Sigmoid colon (tissue), 7 donors: ENCODE results near the gene SYNJ2. TPM values are rescaled to one million over a fixed set of nuclear protein-coding genes. Genes with fewer than 3 reads are reported as not detected.
A peak's percentile ranks its signal among the peaks of the same experiment; 100 is the strongest.

Source experiments
- DNase-seq: peaks from one replicate; pipeline ENCODE4 v3.0.0-alpha.2; 2019
- H3K27ac ChIP-seq, 4 donors: fragments of 200-600 bp; sonication (generic); one replicate each; pipeline ENCODE4 v1.5.1; 2016 to 2019; ENCODE audit warnings: mild to moderate bottlenecking in 1 of 4
- H3K27me3 ChIP-seq, 3 donors: fragments of 200-600 bp; sonication (generic); one replicate each; pipeline ENCODE4 v1.5.1; 2019; ENCODE audit warnings: mild to moderate bottlenecking in 1 of 3
- H3K36me3 ChIP-seq, 4 donors: fragments of 200-600 bp; sonication (generic); one replicate each; pipeline ENCODE4 v1.5.1; 2016 to 2019
- H3K4me1 ChIP-seq, 4 donors: fragments of 200-600 bp; sonication (generic); one replicate each; pipeline ENCODE4 v1.5.1; 2017 to 2019
- H3K4me3 ChIP-seq, 4 donors: fragments of 200-600 bp; sonication (generic); one replicate each; pipeline ENCODE4 v1.5.1; 2017 to 2019; ENCODE audit warnings: mild to moderate bottlenecking in 2 of 4, moderate library complexity in 1 of 4
- H3K9me3 ChIP-seq, 4 donors: fragments of 200-600 bp in 3 of 4; sonication (generic) in 3 of 4; one replicate each; pipeline versions ENCODE4 v1.5.1 to v1.6.1; 2013 to 2019
- CTCF ChIP-seq, 4 experiments: fragments of 450-650 bp in 3 of 4; fragments of 200-600 bp in 1 of 4; IDR thresholded peaks; one replicate each; pipeline ENCODE4 v1.5.1; 2016 to 2019; ENCODE audit warnings: antibody characterized with exemption in 4 of 4, mild to moderate bottlenecking in 3 of 4, moderate library complexity in 2 of 4
- EP300 ChIP-seq, 4 donors: sonication (generic); formaldehyde crosslinking; IDR thresholded peaks; one replicate each; pipeline ENCODE4 v1.6.1; 2017; ENCODE audit warnings: antibody characterized with exemption in 4 of 4
- POLR2A ChIP-seq, 2 donors: fragments of 450-650 bp; IDR thresholded peaks; one replicate each; pipeline ENCODE4 v1.6.1; 2016; ENCODE audit warnings: antibody characterized with exemption in 2 of 2, mild to moderate bottlenecking in 2 of 2, moderate library complexity in 2 of 2
- POLR2AphosphoS5 ChIP-seq, 4 donors: sonication (generic); formaldehyde crosslinking; IDR thresholded peaks; one replicate each; pipeline ENCODE4 v1.6.1; 2017; ENCODE audit warnings: antibody characterized with exemption in 4 of 4
- WGBS, 2 donors: extraction: QIAGEN DNeasy Blood & Tissue Kit; methylation state at CpG; one replicate each; pipeline ENCODE4 v1.1.7; 2013; 5-methylcytosine and 5-hydroxymethylcytosine counted together
- intact Hi-C: fragments of 100-400 bp; cut with DNase I; formaldehyde crosslinking; loops from one replicate; pipeline ENCODE4 v1.15.1; 2023
- polyA plus RNA-seq, 3 donors: library from polyadenylated mRNA; stranded (reverse); fragments of 200-250 nt; gene quantifications; one replicate each; pipeline ENCODE4 v1.2.3, GENCODE V29; 2013
- total RNA-seq, 4 donors: library from RNA; depleted of rRNA; stranded (reverse); fragments of >200 nt; gene quantifications; one replicate each; pipeline ENCODE4 v1.1.0, GENCODE V29; 2016
- donor health status: healthy with polysubstance abuse.
- donor health status: Bipolar disorder and iron deficiency.
- donor health status: healthy.

SYNJ2 gene
- total and polyA plus RNA-seq, 7 donors = 8.7 to 22.9 (median 12.9) TPM

- WGBS, 2 donors = 38 to 72% methylated on average over 6 of the region's 6 CpGs
- H3K27ac ChIP-seq = peak overlapping the region; percentile 77 to 90 (median 82)
- intact Hi-C loops = no loop called here
- no peak for DNase-seq
- TF ChIP-seq POLR2A (IDR thresholded peaks at IDR 0.05) (no peak), POLR2AphosphoS5 (IDR thresholded peaks at IDR 0.05) (no peak), CTCF (IDR thresholded peaks at IDR 0.05) (no peak), EP300 (IDR thresholded peaks at IDR 0.05) (no peak)
- H3K27me3 ChIP-seq = no peaks in the 10 kb centered on the region
- no peak overlapping the region for H3K4me3 ChIP-seq
- no peaks in the 10 kb centered on the region for H3K36me3 ChIP-seq
- H3K4me1 ChIP-seq = peaks cover 0 to 65% (median 48%) of the 10 kb centered on the region in 4 donors
- H3K9me3 ChIP-seq = no peaks in the 10 kb centered on the region
These were observed 20.7 kb downstream of the SYNJ2 start for GRCh38 chr6:158002249-158002950.

- DNase-seq = peak; percentile 87
- H3K4me1 ChIP-seq = peaks cover 0 to 69% (median 53%) of the 10 kb centered on the region in 4 donors
- 49 to 53% methylated on average over 15 of the region's 15 CpGs for WGBS, 2 donors
- no peaks in the 10 kb centered on the region for H3K9me3 ChIP-seq
- intact Hi-C loops = loop anchor here (1.0 kb wide), 1 partner anchor 34 kb away; no protein-coding TSS in a partner anchor
- H3K36me3 ChIP-seq = no peaks in the 10 kb centered on the region
- no peaks in the 10 kb centered on the region for H3K27me3 ChIP-seq
- H3K27ac ChIP-seq = peak overlapping the region; percentile 77 to 90 (median 82)
- H3K4me3 ChIP-seq = no peak overlapping the region
- TF ChIP-seq POLR2A (IDR thresholded peaks at IDR 0.05) = no peak
- TF ChIP-seq POLR2AphosphoS5 (IDR thresholded peaks at IDR 0.05) = peak; percentile 6 to 70 (median 28)
- TF ChIP-seq EP300 (IDR thresholded peaks at IDR 0.05) = peak in 1 of 4 donors; percentile 43
- no peak for TF ChIP-seq CTCF (IDR thresholded peaks at IDR 0.05)
These were observed 21.5 kb downstream of the SYNJ2 start for GRCh38 chr6:158002951-158003853.

DNA sequence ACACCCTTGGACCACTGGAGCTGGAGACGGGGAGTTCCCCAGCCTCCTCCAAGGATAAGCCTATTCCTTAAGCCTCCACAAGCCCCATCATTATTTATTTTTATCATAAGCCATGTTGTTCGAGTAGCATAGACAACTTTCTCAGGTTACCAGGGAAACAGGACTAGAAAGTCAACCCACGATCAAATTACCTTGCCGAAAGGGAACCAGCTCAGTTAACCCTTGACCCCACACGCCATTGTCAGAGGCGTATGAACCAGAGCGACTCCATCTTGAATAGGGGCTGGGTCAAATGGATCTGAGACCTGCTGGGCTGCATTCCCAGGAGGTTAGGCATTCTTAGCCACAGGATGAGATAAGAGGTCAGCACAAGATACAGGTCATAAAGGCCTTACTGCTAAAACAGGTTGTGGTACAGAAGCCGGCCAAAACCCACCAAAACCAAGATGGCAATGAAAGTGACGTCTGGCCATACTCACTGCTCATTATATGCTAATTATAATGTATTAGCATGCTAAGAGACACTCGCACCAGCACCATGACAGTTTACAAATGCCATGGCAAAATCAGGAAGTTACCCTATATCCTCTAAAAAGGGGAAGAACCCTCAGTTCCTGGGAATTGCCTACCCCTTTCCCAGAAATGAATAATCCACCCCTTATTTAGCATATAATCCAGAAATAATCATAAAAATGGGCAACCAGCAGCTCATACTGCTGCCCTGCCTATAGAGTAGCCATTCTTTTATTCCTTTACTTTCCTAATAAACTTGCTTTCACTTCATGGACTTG is 22.4 kb downstream of the SYNJ2 start:
- no peak overlapping the region for H3K4me3 ChIP-seq
- intact Hi-C loops = loop anchor here (1.0 kb wide), 1 partner anchor 33 kb away; no protein-coding TSS in a partner anchor
- 79 to 81% methylated on average over 10 of the region's 10 CpGs for WGBS, 2 donors
- H3K36me3 ChIP-seq = no peaks in the 10 kb centered on the region
- no peaks in the 10 kb centered on the region for H3K27me3 ChIP-seq
- H3K4me1 ChIP-seq = peaks cover 0 to 71% (median 55%) of the 10 kb centered on the region in 4 donors
- no peak for TF ChIP-seq CTCF (IDR thresholded peaks at IDR 0.05)
- TF ChIP-seq EP300 (IDR thresholded peaks at IDR 0.05) = no peak
- TF ChIP-seq POLR2A (IDR thresholded peaks at IDR 0.05) = no peak
- no peak for TF ChIP-seq POLR2AphosphoS5 (IDR thresholded peaks at IDR 0.05)
- H3K9me3 ChIP-seq = no peaks in the 10 kb centered on the region
- no peak for DNase-seq
- H3K27ac ChIP-seq = peak overlapping the region; percentile 77 to 90 (median 82)

GRCh38 chr6:158004701-158005095 is 23.0 kb downstream of the SYNJ2 start:
- TF ChIP-seq POLR2A (IDR thresholded peaks at IDR 0.05) (no peak), EP300 (IDR thresholded peaks at IDR 0.05) (no peak), POLR2AphosphoS5 (IDR thresholded peaks at IDR 0.05) (no peak), CTCF (IDR thresholded peaks at IDR 0.05) (no peak)
- Histone ChIP-seq H3K4me3 (no peak overlapping the region), H3K9me3 (no peaks in the 10 kb centered on the region), H3K27me3 (no peaks in the 10 kb centered on the region), H3K36me3 (no peaks in the 10 kb centered on the region), H3K4me1 (peaks cover 0 to 71% (median 55%) of the 10 kb centered on the region in 4 donors), H3K27ac (peak overlapping the region; percentile 77 to 90 (median 82))
- WGBS, 2 donors = 88 to 94% methylated on average over 14 of the region's 14 CpGs
- no peak for DNase-seq
- intact Hi-C loops = no loop called here
